Tibial artery (tissue), 4 donors: ENCODE measurements around the gene DCLK1.
A peak's percentile ranks its signal among the peaks of the same experiment; 100 is the strongest.

ENCODE experiments used
- DNase-seq, 2 donors: peaks; one replicate each; pipeline ENCODE4 v3.0.0-alpha.2; 2019
- H3K27ac ChIP-seq, 2 donors: fragments of 200-600 bp; sonication (generic) in 1 of 2; 1 replicate in 1 of 2; 2 replicates in 1 of 2; pipeline ENCODE4 v1.5.1; 2018 to 2019; ENCODE audit warnings: mild to moderate bottlenecking in 1 of 2
- H3K27me3 ChIP-seq, 2 donors: fragments of 200-600 bp; sonication (generic) in 1 of 2; one replicate each; pipeline versions ENCODE4 v1.5.1 to v1.6.0; 2016 to 2019
- H3K36me3 ChIP-seq, 3 donors: fragments of 200-600 bp; sonication (generic) in 2 of 3; one replicate each; pipeline ENCODE4 v1.5.1; 2016 to 2019; ENCODE audit warnings: mild to moderate bottlenecking in 2 of 3
- H3K4me1 ChIP-seq, 4 donors: fragments of 200-600 bp; sonication (generic) in 2 of 4; 1 replicate in 3 of 4; 2 replicates in 1 of 4; pipeline ENCODE4 v1.5.1; 2016 to 2019
- H3K4me3 ChIP-seq, 2 donors: fragments of 200-600 bp; sonication (generic) in 1 of 2; 1 replicate in 1 of 2; 2 replicates in 1 of 2; pipeline ENCODE4 v1.5.1; 2018 to 2019; ENCODE audit warnings: mild to moderate bottlenecking in 2 of 2
- H3K9me3 ChIP-seq, 3 donors: fragments of 200-600 bp; sonication (generic) in 1 of 3; one replicate each; pipeline ENCODE4 v1.5.1; 2016 to 2019
- CTCF ChIP-seq, 2 experiments: fragments of 200-600 bp in 1 of 2; fragments of 450-650 bp in 1 of 2; IDR thresholded peaks; one replicate each; pipeline ENCODE4 v1.5.1; 2017 to 2019; ENCODE audit warnings: antibody characterized with exemption in 2 of 2, mild to moderate bottlenecking in 1 of 2, moderate library complexity in 1 of 2
- intact Hi-C: fragments of 100-400 bp; cut with DNase I; formaldehyde crosslinking; loops from one replicate; pipeline ENCODE4 v1.15.0; 2023; ENCODE audit warnings: low total_unique reads

The DCLK1 gene

GRCh38 chr13:35723821-35724220 lies 407.4 kb downstream of the DCLK1 start:
- peaks cover 0 to 23% (median 7%) of the 10 kb centered on the region in 4 donors for H3K4me1 ChIP-seq
- intact Hi-C loops: no loop called here
- peak in 1 of 2 donors; percentile 53 for DNase-seq
- no peak overlapping the region for H3K4me3 ChIP-seq
- H3K27ac ChIP-seq: no peak overlapping the region
- TF ChIP-seq CTCF (IDR thresholded peaks at IDR 0.05): no peak
- no peaks in the 10 kb centered on the region for H3K9me3 ChIP-seq
- no peaks in the 10 kb centered on the region for H3K27me3 ChIP-seq
- H3K36me3 ChIP-seq: no peaks in the 10 kb centered on the region

- TF ChIP-seq CTCF (IDR thresholded peaks at IDR 0.05): no peak
- no peak overlapping the region for H3K27ac ChIP-seq
- peaks cover 0 to 23% (median 7%) of the 10 kb centered on the region in 4 donors for H3K4me1 ChIP-seq
- H3K36me3 ChIP-seq: no peaks in the 10 kb centered on the region
- no peak overlapping the region for H3K4me3 ChIP-seq
- H3K27me3 ChIP-seq: no peaks in the 10 kb centered on the region
- intact Hi-C loops: no loop called here
- no peaks in the 10 kb centered on the region for H3K9me3 ChIP-seq
- peak in 1 of 2 donors; percentile 50 for DNase-seq
Observed at GRCh38 chr13:35723053-35723461, 408.1 kb downstream of the DCLK1 start.

- Histone ChIP-seq H3K4me3 (no peak overlapping the region), H3K27ac (no peak overlapping the region), H3K36me3 (no peaks in the 10 kb centered on the region), H3K4me1 (peaks cover 0 to 23% (median 7%) of the 10 kb centered on the region in 4 donors), H3K27me3 (no peaks in the 10 kb centered on the region), H3K9me3 (no peaks in the 10 kb centered on the region)
- DNase-seq: no peak
- TF ChIP-seq CTCF (IDR thresholded peaks at IDR 0.05): no peak
- intact Hi-C loops: no loop called here
Observed at GRCh38 chr13:35722458-35723052, 408.6 kb downstream of the DCLK1 start.

- no peak overlapping the region for H3K27ac ChIP-seq
- intact Hi-C loops: no loop called here
- TF ChIP-seq CTCF (IDR thresholded peaks at IDR 0.05): peak; percentile 71 to 85
- H3K36me3 ChIP-seq: no peaks in the 10 kb centered on the region
- no peaks in the 10 kb centered on the region for H3K27me3 ChIP-seq
- peak overlapping the region; percentile 18 to 24 for H3K4me3 ChIP-seq
- H3K9me3 ChIP-seq: no peaks in the 10 kb centered on the region
- no peak for DNase-seq
- peaks cover 0 to 23% (median 7%) of the 10 kb centered on the region in 4 donors for H3K4me1 ChIP-seq
Observed at GRCh38 chr13:35720690-35721554, 410.3 kb downstream of the DCLK1 start.

- peaks cover 0 to 23% (median 7%) of the 10 kb centered on the region in 4 donors for H3K4me1 ChIP-seq
- DNase-seq: no peak
- intact Hi-C loops: no loop called here
- H3K36me3 ChIP-seq: no peaks in the 10 kb centered on the region
- H3K9me3 ChIP-seq: no peaks in the 10 kb centered on the region
- no peak for TF ChIP-seq CTCF (IDR thresholded peaks at IDR 0.05)
- no peaks in the 10 kb centered on the region for H3K27me3 ChIP-seq
- no peak overlapping the region for H3K27ac ChIP-seq
- no peak overlapping the region for H3K4me3 ChIP-seq
Observed at GRCh38 chr13:35720290-35720689, 410.9 kb downstream of the DCLK1 start.
